ENCODE measurements around the gene IGSF21.

Gene IGSF21

GRCh38 chr1:18107369-18108298, at the start of gene IGSF21:
TSS of gene IGSF21 (plus strand) at chr1:18107798. CDS start at chr1:18108129, 331 bp downstream.
- DNase-seq: peak; percentile 75

- DNase-seq: no peak
Measured at GRCh38 chr1:18058206-18058921, 49.2 kb upstream of the IGSF21 start.

GRCh38 chr1:18058981-18059605, 48.5 kb upstream of the IGSF21 start:
- DNase-seq: no peak

GRCh38 chr1:18060366-18060765, 47.2 kb upstream of the IGSF21 start:
- no peak for DNase-seq

- no peak for DNase-seq
Measured at GRCh38 chr1:18062185-18062584, 45.4 kb upstream of the IGSF21 start.

GRCh38 chr1:18064534-18064933, 43.1 kb upstream of the IGSF21 start:
- no peak for DNase-seq

GRCh38 chr1:18066576-18066975, 41.0 kb upstream of the IGSF21 start:
- no peak for DNase-seq

- no peak for DNase-seq
Measured at GRCh38 chr1:18069903-18070302, 37.7 kb upstream of the IGSF21 start.

GRCh38 chr1:18072066-18072465, 35.5 kb upstream of the IGSF21 start:
- no peak for DNase-seq

GRCh38 chr1:18073066-18073642, 34.4 kb upstream of the IGSF21 start:
- DNase-seq: no peak

GRCh38 chr1:18077657-18078215, 29.9 kb upstream of the IGSF21 start:
- DNase-seq: peak; percentile 52

- DNase-seq: no peak
Measured at GRCh38 chr1:18079941-18080735, 27.5 kb upstream of the IGSF21 start.

- DNase-seq: no peak
Measured at GRCh38 chr1:18085387-18086074, 22.1 kb upstream of the IGSF21 start.

GRCh38 chr1:18088077-18088594, 19.5 kb upstream of the IGSF21 start:
- no peak for DNase-seq

GRCh38 chr1:18089488-18089887, 18.1 kb upstream of the IGSF21 start:
- no peak for DNase-seq

GRCh38 chr1:18090636-18091035, 17.0 kb upstream of the IGSF21 start:
- peak; percentile 18 for DNase-seq

GRCh38 chr1:18091660-18092446, 15.7 kb upstream of the IGSF21 start:
- DNase-seq: no peak

- no peak for DNase-seq
Measured at GRCh38 chr1:18093193-18093592, 14.4 kb upstream of the IGSF21 start.

GRCh38 chr1:18093646-18094045, 14.0 kb upstream of the IGSF21 start:
- no peak for DNase-seq

- no peak for DNase-seq
Measured at GRCh38 chr1:18094096-18094495, 13.5 kb upstream of the IGSF21 start.
